Measurements from ENCODE around the gene TTC19.

- no peak for TF ChIP-seq TEAD4 (IDR thresholded peaks at IDR 0.05)
- no peak for TF ChIP-seq ZBTB7A (IDR thresholded peaks at IDR 0.05; ENCODE audit: low read depth)
- no peak for TF ChIP-seq MAX (IDR thresholded peaks at IDR 0.05)
- TF ChIP-seq TCF12 (IDR thresholded peaks at IDR 0.05; ENCODE audit: low read depth) = no peak
- TF ChIP-seq CEBPB (IDR thresholded peaks at IDR 0.05) = no peak
- TF ChIP-seq TAF1 (IDR thresholded peaks at IDR 0.05; ENCODE audit: low read depth) = no peak
- no peak for TF ChIP-seq RAD21 (IDR thresholded peaks at IDR 0.05; ENCODE audit: low read depth)
- no peak for TF ChIP-seq EGR1 (IDR thresholded peaks at IDR 0.05)
- TF ChIP-seq FOXM1 (IDR thresholded peaks at IDR 0.05; ENCODE audit: borderline replicate concordance, low read depth) = no peak
These were observed 74.8 kb downstream of the TTC19 start for GRCh38 chr17:16074423-16074822.
